GM23338 (cell line): Measurements from ENCODE around the gene ARID1B. TPM values are rescaled to one million over a fixed set of nuclear protein-coding genes. Genes with fewer than 3 reads are reported as not detected.

Source experiments
- ATAC-seq: fragments of 200-7000 bp; cut with Tn5 transposase; 3 replicates; pipeline ENCODE4 v1.9.1; 2020
- DNase-seq: peaks from one replicate; pipeline ENCODE4 v3.0.0-alpha.2; 2015; ENCODE audit warnings: low spot score
- H2AFZ ChIP-seq: fragments of 200-600 bp; sonication (generic); 2 replicates; pipeline ENCODE4 v1.8.0; 2016; ENCODE audit warnings: antibody characterized with exemption, mild to moderate bottlenecking, moderate library complexity
- H3F3A ChIP-seq: fragments of 200-600 bp; sonication (generic); replicated peaks from 2 replicates; pipeline ENCODE4 v1.8.0; 2017; ENCODE audit warnings: antibody characterized with exemption, mixed run types, low read depth
- H3K27ac ChIP-seq: fragments of 200-600 bp; sonication (generic); 2 replicates; pipeline ENCODE4 v1.6.1; 2016; ENCODE audit warnings: low read depth
- H3K27me3 ChIP-seq: fragments of 200-600 bp; sonication (generic); 2 replicates; pipeline ENCODE4 v1.8.0; 2016; ENCODE audit warnings: mild to moderate bottlenecking, mixed run types, moderate library complexity; ENCODE audit not compliant: insufficient read depth
- H3K36me3 ChIP-seq: fragments of 200-600 bp; sonication (generic); 2 replicates; pipeline ENCODE4 v1.8.0; 2016; ENCODE audit warnings: mild to moderate bottlenecking; ENCODE audit not compliant: insufficient read depth
- H3K4me1 ChIP-seq: fragments of 200-600 bp; sonication (generic); 2 replicates; pipeline ENCODE4 v1.8.0; 2016; ENCODE audit warnings: mild to moderate bottlenecking, moderate library complexity; ENCODE audit not compliant: insufficient read depth
- H3K4me2 ChIP-seq: fragments of 200-600 bp; sonication (generic); 2 replicates; pipeline ENCODE4 v1.7.1; 2017; ENCODE audit warnings: mixed run types
- H3K4me3 ChIP-seq: fragments of 200-600 bp; sonication (generic); 2 replicates; pipeline ENCODE4 v1.6.1; 2016; ENCODE audit warnings: mixed run types
- H3K79me2 ChIP-seq: fragments of 200-600 bp; sonication (generic); replicated peaks from 2 replicates; pipeline ENCODE4 v1.8.0; 2017; ENCODE audit warnings: mild to moderate bottlenecking; ENCODE audit not compliant: insufficient read depth
- H3K9me2 ChIP-seq: fragments of 200-600 bp; sonication (generic); 2 replicates; pipeline ENCODE4 v1.8.0; 2017; ENCODE audit not compliant: insufficient read depth
- H4K20me1 ChIP-seq: fragments of 200-600 bp; sonication (generic); replicated peaks from 2 replicates; pipeline ENCODE4 v1.8.0; 2017; ENCODE audit warnings: mild to moderate bottlenecking; ENCODE audit not compliant: insufficient read depth
- H3K27ac Mint-ChIP-seq: 2 replicates; pipeline ENCODE4 v1.8.0; 2020; ENCODE audit warnings: inconsistent platforms, mild to moderate bottlenecking, moderate library complexity, mixed read lengths
- H3K27me3 Mint-ChIP-seq: 3 replicates; pipeline ENCODE4 v1.8.0; 2022; ENCODE audit warnings: low read depth, mild to moderate bottlenecking, moderate library complexity, mixed read lengths, inconsistent platforms; ENCODE audit not compliant: insufficient read depth, poor library complexity
- H3K36me3 Mint-ChIP-seq: 3 replicates; pipeline ENCODE4 v1.8.0; 2021; ENCODE audit warnings: low read depth, mild to moderate bottlenecking, inconsistent platforms, moderate library complexity, mixed read lengths
- H3K4me1 Mint-ChIP-seq: 3 replicates; pipeline ENCODE4 v1.8.0; 2020; ENCODE audit warnings: mild to moderate bottlenecking, inconsistent platforms, mixed read lengths
- H3K4me3 Mint-ChIP-seq: 3 replicates; pipeline ENCODE4 v1.8.0; 2021; ENCODE audit warnings: moderate library complexity, mild to moderate bottlenecking, inconsistent platforms, mixed read lengths
- H3K9me3 Mint-ChIP-seq: 3 replicates; pipeline ENCODE4 v1.8.0; 2020; ENCODE audit warnings: moderate library complexity, mild to moderate bottlenecking, inconsistent platforms, mixed read lengths
- CREB1 ChIP-seq: fragments of 250-450 bp; sonication (Bioruptor Pico); IDR thresholded peaks from 2 replicates; pipeline ENCODE4 v1.5.0; 2020; ENCODE audit warnings: low read depth, mild to moderate bottlenecking, moderate library complexity
- POLR2AphosphoS5 ChIP-seq: IDR thresholded peaks from 2 replicates; pipeline ENCODE4 v1.6.1; 2016; ENCODE audit warnings: antibody characterized with exemption, low read depth
- ZNF331 ChIP-seq: fragments of 250-450 bp; sonication (Bioruptor Pico); IDR thresholded peaks from 2 replicates; pipeline ENCODE4 v1.5.0; 2020; ENCODE audit warnings: low read depth, mild to moderate bottlenecking, moderate library complexity
- polyA plus RNA-seq: library from polyadenylated mRNA; unstranded; fragments of >200 nt; fragmentation: Nextera tagmentation; extraction: Ambion mirVana; gene quantifications from 2 replicates; pipeline ENCODE4 v1.2.1, GENCODE V29; 2016
- total RNA-seq: library from RNA; depleted of rRNA; stranded (reverse); fragments of >200 nt; shearing (Covaris generic); gene quantifications from 2 replicates; pipeline ENCODE4 v1.2.3, GENCODE V29; 2014
- TF ChIP-seq, protein P1 (sequence below): IDR thresholded peaks from one replicate; pipeline ENCODE4 v1.6.1; 2018; ENCODE audit warnings: antibody characterized with exemption; ENCODE audit not compliant: unreplicated experiment
- TF ChIP-seq, protein P2 (sequence below): fragments of 250-450 bp; sonication (Bioruptor Pico); IDR thresholded peaks from 2 replicates; pipeline ENCODE4 v1.5.0; 2020; ENCODE audit warnings: mild to moderate bottlenecking, moderate library complexity

ARID1B gene
- total and polyA plus RNA-seq, 2 experiments from 2014 or later, result 59.3 to 72.2 TPM

DNA sequence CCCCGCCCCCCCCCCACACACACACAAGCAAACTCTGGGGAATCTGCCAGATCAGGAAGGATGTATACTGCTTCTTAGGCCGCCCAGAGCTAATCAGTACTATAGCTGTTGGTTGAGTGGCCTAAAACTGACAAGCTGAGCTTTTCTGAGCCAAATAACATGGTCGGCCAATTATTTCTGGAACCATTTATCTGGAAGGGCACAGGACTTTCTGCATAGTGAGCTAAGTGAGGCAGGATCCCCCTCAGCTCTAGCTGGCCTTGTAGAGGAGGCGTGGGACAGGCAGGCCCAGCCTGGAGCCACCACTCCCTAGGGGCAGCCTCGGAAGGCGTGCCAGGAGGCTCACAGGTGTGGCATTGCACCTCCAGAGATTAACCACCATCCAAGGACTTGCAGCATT is 346.1 kb downstream of the ARID1B start:
- no peaks in the 10 kb centered on the region for H3K4me1 ChIP-seq
- H3K27ac ChIP-seq, result no peak overlapping the region
- no peak for DNase-seq
- ATAC-seq, result no peak
- H3K36me3 ChIP-seq, result no peaks in the 10 kb centered on the region
- Mint-ChIP-seq H3K36me3 (no peaks in the 10 kb centered on the region; the same call in 2 of the 3 replicates), H3K27ac (no peak overlapping the region), H3K4me3 (no peak overlapping the region), H3K4me1 (peaks cover 19% of the 10 kb centered on the region; the same call in 2 of the 3 replicates), H3K27me3 (peaks cover 8% of the 10 kb centered on the region), H3K9me3 (no peaks in the 10 kb centered on the region)
- H4K20me1 ChIP-seq, result peaks cover 5% of the 10 kb centered on the region; the same call in 1 of the 2 replicates
- no peaks in the 10 kb centered on the region for H3K27me3 ChIP-seq
- no peak overlapping the region for H3K4me3 ChIP-seq
- H3F3A ChIP-seq, result no peaks in the 10 kb centered on the region
- TF ChIP-seq POLR2AphosphoS5 (no peak), CREB1 (CRISPR knock-in tag) (no peak), ZNF331 (CRISPR knock-in tag) (no peak)
- TF ChIP-seq, protein P1, sequence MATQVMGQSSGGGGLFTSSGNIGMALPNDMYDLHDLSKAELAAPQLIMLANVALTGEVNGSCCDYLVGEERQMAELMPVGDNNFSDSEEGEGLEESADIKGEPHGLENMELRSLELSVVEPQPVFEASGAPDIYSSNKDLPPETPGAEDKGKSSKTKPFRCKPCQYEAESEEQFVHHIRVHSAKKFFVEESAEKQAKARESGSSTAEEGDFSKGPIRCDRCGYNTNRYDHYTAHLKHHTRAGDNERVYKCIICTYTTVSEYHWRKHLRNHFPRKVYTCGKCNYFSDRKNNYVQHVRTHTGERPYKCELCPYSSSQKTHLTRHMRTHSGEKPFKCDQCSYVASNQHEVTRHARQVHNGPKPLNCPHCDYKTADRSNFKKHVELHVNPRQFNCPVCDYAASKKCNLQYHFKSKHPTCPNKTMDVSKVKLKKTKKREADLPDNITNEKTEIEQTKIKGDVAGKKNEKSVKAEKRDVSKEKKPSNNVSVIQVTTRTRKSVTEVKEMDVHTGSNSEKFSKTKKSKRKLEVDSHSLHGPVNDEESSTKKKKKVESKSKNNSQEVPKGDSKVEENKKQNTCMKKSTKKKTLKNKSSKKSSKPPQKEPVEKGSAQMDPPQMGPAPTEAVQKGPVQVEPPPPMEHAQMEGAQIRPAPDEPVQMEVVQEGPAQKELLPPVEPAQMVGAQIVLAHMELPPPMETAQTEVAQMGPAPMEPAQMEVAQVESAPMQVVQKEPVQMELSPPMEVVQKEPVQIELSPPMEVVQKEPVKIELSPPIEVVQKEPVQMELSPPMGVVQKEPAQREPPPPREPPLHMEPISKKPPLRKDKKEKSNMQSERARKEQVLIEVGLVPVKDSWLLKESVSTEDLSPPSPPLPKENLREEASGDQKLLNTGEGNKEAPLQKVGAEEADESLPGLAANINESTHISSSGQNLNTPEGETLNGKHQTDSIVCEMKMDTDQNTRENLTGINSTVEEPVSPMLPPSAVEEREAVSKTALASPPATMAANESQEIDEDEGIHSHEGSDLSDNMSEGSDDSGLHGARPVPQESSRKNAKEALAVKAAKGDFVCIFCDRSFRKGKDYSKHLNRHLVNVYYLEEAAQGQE, result no peak
- TF ChIP-seq, protein P2, sequence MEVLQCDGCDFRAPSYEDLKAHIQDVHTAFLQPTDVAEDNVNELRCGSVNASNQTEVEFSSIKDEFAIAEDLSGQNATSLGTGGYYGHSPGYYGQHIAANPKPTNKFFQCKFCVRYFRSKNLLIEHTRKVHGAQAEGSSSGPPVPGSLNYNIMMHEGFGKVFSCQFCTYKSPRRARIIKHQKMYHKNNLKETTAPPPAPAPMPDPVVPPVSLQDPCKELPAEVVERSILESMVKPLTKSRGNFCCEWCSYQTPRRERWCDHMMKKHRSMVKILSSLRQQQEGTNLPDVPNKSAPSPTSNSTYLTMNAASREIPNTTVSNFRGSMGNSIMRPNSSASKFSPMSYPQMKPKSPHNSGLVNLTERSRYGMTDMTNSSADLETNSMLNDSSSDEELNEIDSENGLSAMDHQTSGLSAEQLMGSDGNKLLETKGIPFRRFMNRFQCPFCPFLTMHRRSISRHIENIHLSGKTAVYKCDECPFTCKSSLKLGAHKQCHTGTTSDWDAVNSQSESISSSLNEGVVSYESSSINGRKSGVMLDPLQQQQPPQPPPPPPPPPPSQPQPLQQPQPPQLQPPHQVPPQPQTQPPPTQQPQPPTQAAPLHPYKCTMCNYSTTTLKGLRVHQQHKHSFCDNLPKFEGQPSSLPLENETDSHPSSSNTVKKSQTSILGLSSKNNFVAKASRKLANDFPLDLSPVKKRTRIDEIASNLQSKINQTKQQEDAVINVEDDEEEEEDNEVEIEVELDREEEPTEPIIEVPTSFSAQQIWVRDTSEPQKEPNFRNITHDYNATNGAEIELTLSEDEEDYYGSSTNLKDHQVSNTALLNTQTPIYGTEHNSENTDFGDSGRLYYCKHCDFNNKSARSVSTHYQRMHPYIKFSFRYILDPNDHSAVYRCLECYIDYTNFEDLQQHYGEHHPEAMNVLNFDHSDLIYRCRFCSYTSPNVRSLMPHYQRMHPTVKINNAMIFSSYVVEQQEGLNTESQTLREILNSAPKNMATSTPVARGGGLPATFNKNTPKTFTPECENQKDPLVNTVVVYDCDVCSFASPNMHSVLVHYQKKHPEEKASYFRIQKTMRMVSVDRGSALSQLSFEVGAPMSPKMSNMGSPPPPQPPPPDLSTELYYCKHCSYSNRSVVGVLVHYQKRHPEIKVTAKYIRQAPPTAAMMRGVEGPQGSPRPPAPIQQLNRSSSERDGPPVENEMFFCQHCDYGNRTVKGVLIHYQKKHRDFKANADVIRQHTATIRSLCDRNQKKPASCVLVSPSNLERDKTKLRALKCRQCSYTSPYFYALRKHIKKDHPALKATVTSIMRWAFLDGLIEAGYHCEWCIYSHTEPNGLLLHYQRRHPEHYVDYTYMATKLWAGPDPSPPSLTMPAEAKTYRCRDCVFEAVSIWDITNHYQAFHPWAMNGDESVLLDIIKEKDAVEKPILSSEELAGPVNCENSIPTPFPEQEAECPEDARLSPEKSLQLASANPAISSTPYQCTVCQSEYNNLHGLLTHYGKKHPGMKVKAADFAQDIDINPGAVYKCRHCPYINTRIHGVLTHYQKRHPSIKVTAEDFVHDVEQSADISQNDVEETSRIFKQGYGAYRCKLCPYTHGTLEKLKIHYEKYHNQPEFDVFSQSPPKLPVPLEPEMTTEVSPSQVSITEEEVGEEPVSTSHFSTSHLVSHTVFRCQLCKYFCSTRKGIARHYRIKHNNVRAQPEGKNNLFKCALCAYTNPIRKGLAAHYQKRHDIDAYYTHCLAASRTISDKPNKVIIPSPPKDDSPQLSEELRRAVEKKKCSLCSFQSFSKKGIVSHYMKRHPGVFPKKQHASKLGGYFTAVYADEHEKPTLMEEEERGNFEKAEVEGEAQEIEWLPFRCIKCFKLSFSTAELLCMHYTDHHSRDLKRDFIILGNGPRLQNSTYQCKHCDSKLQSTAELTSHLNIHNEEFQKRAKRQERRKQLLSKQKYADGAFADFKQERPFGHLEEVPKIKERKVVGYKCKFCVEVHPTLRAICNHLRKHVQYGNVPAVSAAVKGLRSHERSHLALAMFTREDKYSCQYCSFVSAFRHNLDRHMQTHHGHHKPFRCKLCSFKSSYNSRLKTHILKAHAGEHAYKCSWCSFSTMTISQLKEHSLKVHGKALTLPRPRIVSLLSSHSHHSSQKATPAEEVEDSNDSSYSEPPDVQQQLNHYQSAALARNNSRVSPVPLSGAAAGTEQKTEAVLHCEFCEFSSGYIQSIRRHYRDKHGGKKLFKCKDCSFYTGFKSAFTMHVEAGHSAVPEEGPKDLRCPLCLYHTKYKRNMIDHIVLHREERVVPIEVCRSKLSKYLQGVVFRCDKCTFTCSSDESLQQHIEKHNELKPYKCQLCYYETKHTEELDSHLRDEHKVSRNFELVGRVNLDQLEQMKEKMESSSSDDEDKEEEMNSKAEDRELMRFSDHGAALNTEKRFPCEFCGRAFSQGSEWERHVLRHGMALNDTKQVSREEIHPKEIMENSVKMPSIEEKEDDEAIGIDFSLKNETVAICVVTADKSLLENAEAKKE (CRISPR knock-in tag), result no peak
- H3K4me2 ChIP-seq, result no peak overlapping the region
- no peaks in the 10 kb centered on the region for H3K79me2 ChIP-seq
- no peak overlapping the region for H2AFZ ChIP-seq
- no peaks in the 10 kb centered on the region for H3K9me2 ChIP-seq
